Measurements from ENCODE around the gene MLLT3.

MLLT3 gene

GRCh38 chr9:20477940-20478620 lies 144.2 kb downstream of the MLLT3 start:
- no peak for DNase-seq (ENCODE audit: low read depth in 2 of 2)

- DNase-seq (ENCODE audit: low read depth in 2 of 2): no peak
Observed at GRCh38 chr9:20476912-20477521, 145.3 kb downstream of the MLLT3 start.

- DNase-seq (ENCODE audit: low read depth in 2 of 2): no peak
Observed at GRCh38 chr9:20474496-20474895, 147.8 kb downstream of the MLLT3 start.

- DNase-seq (ENCODE audit: low read depth in 2 of 2): no peak
Observed at GRCh38 chr9:20473515-20474013, 148.7 kb downstream of the MLLT3 start.

- DNase-seq (ENCODE audit: low read depth in 2 of 2): no peak
Observed at GRCh38 chr9:20472342-20473045, 149.8 kb downstream of the MLLT3 start.

- DNase-seq (ENCODE audit: low read depth in 2 of 2): no peak
Observed at GRCh38 chr9:20466328-20467008, 155.8 kb downstream of the MLLT3 start.

- DNase-seq (ENCODE audit: low read depth in 2 of 2): no peak
Observed at GRCh38 chr9:20464242-20464641, 158.1 kb downstream of the MLLT3 start.

GRCh38 chr9:20463823-20464222 lies 158.5 kb downstream of the MLLT3 start:
- DNase-seq (ENCODE audit: low read depth in 2 of 2): no peak

GRCh38 chr9:20462410-20462809 lies 159.9 kb downstream of the MLLT3 start:
- DNase-seq (ENCODE audit: low read depth in 2 of 2): no peak

- no peak for DNase-seq (ENCODE audit: low read depth in 2 of 2)
Observed at GRCh38 chr9:20447291-20447690, 175.0 kb downstream of the MLLT3 start.

GRCh38 chr9:20446248-20446647 lies 176.1 kb downstream of the MLLT3 start:
- DNase-seq (ENCODE audit: low read depth in 2 of 2): no peak

GRCh38 chr9:20442461-20443319 lies 179.6 kb downstream of the MLLT3 start:
- no peak for DNase-seq (ENCODE audit: low read depth in 2 of 2)

- no peak for DNase-seq (ENCODE audit: low read depth in 2 of 2)
Observed at GRCh38 chr9:20441711-20442423, 180.4 kb downstream of the MLLT3 start.

- no peak for DNase-seq (ENCODE audit: low read depth in 2 of 2)
Observed at GRCh38 chr9:20441166-20441565, 181.1 kb downstream of the MLLT3 start.

- no peak for DNase-seq (ENCODE audit: low read depth in 2 of 2)
Observed at GRCh38 chr9:20437476-20437875, 184.8 kb downstream of the MLLT3 start.

GRCh38 chr9:20436476-20437195 lies 185.7 kb downstream of the MLLT3 start:
- no peak for DNase-seq (ENCODE audit: low read depth in 2 of 2)

- no peak for DNase-seq (ENCODE audit: low read depth in 2 of 2)
Observed at GRCh38 chr9:20428976-20429375, 193.3 kb downstream of the MLLT3 start.

GRCh38 chr9:20427359-20427758 lies 194.9 kb downstream of the MLLT3 start:
- DNase-seq (ENCODE audit: low read depth in 2 of 2): no peak

- no peak for DNase-seq (ENCODE audit: low read depth in 2 of 2)
Observed at GRCh38 chr9:20426019-20426418, 196.3 kb downstream of the MLLT3 start.

- no peak for DNase-seq (ENCODE audit: low read depth in 2 of 2)
Observed at GRCh38 chr9:20419533-20419932, 202.8 kb downstream of the MLLT3 start.
